Measurements from ENCODE around the gene S100Z.
"Not testable (repeated sequence)": the region's sequence is repeated elsewhere in the genome, so short reads cannot be mapped to it uniquely, and the experiment has no call there.

Gene S100Z

DNA sequence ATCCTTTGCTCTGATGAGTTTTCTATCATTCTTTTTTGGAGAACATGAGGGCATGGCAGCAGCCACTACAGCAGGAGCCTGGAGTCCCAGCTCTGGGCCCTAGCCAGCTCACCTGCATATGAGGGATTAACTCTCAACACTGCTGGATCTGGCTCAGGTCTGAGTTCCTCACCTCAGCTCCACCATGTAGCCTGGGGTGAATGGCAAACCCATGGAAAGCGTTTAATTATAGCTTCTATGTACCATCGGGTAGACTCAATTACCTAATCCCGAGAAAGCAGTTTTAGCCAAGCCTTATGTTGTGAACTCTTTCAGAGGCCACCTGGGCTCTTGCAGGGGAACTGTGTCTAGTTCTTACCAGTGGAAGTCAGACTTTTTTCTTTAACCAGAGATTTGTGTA lies 3.9 kb upstream of the S100Z start:
- no peaks in the 10 kb centered on the region for H3K36me3 ChIP-seq (ENCODE audit: insufficient read depth, low read length)
- no peaks in the 10 kb centered on the region for H3K27me3 ChIP-seq (ENCODE audit: insufficient read depth, low read length)
- no peaks in the 10 kb centered on the region for H3K9me3 ChIP-seq (ENCODE audit: low read length)
- no peaks in the 10 kb centered on the region for H3K4me1 ChIP-seq (ENCODE audit: insufficient read depth, low read length)
- H2AFZ ChIP-seq (ENCODE audit: low read depth, low read length): no peak overlapping the region
- H3K4me3 ChIP-seq (ENCODE audit: low read length): no peak overlapping the region

GRCh38 chr5:76850543-76851145 lies 830 bp downstream of the S100Z start:
- no peaks in the 10 kb centered on the region for H3K36me3 ChIP-seq (ENCODE audit: insufficient read depth, low read length)
- H2AFZ ChIP-seq (ENCODE audit: low read depth, low read length): no peak overlapping the region
- H3K9me3 ChIP-seq (ENCODE audit: low read length): no peaks in the 10 kb centered on the region
- no peak overlapping the region for H3K4me3 ChIP-seq (ENCODE audit: low read length)
- no peaks in the 10 kb centered on the region for H3K4me1 ChIP-seq (ENCODE audit: insufficient read depth, low read length)
- peaks cover 4% of the 10 kb centered on the region for H3K27me3 ChIP-seq (ENCODE audit: insufficient read depth, low read length)

DNA sequence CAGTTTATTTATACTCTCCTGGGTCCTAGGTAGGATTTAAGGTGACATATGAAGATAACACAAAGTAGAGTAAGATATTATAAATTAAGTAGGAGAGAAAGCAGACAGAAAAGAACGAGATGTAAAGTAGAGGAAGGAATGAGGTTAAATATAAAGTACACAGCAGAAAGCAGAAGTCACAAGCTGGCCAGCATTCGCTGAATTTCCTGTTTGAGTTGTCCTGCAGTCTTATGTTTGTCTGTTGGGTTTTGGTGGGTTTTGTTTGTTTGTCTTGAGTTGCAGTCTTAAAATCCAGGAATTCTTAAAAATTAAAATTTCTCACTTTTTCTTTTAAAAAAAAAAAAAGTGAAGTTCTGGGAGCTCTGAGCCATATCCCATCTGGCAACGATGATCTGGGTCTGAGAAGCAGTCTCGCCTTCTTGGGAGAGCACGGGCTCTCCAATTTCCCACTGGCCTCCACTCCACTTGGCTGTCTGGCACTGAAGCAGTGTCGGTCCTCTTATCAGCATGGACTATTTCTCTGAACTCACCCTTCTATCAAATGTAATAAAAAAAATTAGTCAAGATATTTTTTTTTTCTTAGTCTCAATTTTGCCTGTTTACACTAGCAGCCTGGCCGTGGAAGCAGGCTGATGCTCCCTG lies 2.0 kb downstream of the S100Z start:
- no peak overlapping the region for H2AFZ ChIP-seq (ENCODE audit: low read depth, low read length)

DNA sequence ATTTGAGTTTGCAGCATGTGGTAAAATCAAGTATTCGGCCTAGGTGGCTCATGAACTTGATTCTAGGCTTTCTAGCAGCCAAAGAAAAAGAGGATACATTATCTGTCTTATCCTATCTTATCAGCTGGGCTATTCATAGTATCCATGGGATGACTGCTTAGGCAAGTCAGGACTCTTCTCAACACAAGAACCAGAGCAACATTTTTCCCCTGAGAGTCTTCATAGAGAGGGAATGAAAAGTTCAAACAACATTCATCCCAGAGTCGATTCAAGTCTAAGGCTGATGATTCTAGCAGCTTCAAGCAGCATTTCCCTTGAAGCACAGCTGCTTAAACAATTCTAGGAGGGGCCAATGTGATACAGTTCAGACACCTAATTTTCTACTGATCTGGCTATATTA lies 3.0 kb downstream of the S100Z start:
- no peaks in the 10 kb centered on the region for H3K9me3 ChIP-seq (ENCODE audit: low read length)
- H3K4me3 ChIP-seq (ENCODE audit: low read length): no peak overlapping the region
- no peaks in the 10 kb centered on the region for H3K36me3 ChIP-seq (ENCODE audit: insufficient read depth, low read length)
- H3K4me1 ChIP-seq (ENCODE audit: insufficient read depth, low read length): no peaks in the 10 kb centered on the region
- no peak overlapping the region for H2AFZ ChIP-seq (ENCODE audit: low read depth, low read length)
- peaks cover 7% of the 10 kb centered on the region for H3K27me3 ChIP-seq (ENCODE audit: insufficient read depth, low read length)

More for the DNA sequence above, 2.0 kb downstream of the S100Z start:
- no peak overlapping the region for H3K4me3 ChIP-seq (ENCODE audit: low read length)
- H3K27me3 ChIP-seq (ENCODE audit: insufficient read depth, low read length): peaks cover 7% of the 10 kb centered on the region
- no peaks in the 10 kb centered on the region for H3K4me1 ChIP-seq (ENCODE audit: insufficient read depth, low read length)
- H3K9me3 ChIP-seq (ENCODE audit: low read length): no peaks in the 10 kb centered on the region
- H3K36me3 ChIP-seq (ENCODE audit: insufficient read depth, low read length): no peaks in the 10 kb centered on the region

GRCh38 chr5:76853741-76854140 lies 3.9 kb downstream of the S100Z start:
- H3K4me1 ChIP-seq (ENCODE audit: insufficient read depth, low read length); H2AFZ ChIP-seq (ENCODE audit: low read depth, low read length); H3K4me3 ChIP-seq (ENCODE audit: low read length); H3K36me3 ChIP-seq (ENCODE audit: insufficient read depth, low read length); H3K9me3 ChIP-seq (ENCODE audit: low read length); H3K27me3 ChIP-seq (ENCODE audit: insufficient read depth, low read length): not testable (repeated sequence)

- Histone ChIP-seq H2AFZ (ENCODE audit: low read depth, low read length) (no peak overlapping the region), H3K4me1 (ENCODE audit: insufficient read depth, low read length) (no peaks in the 10 kb centered on the region), H3K9me3 (ENCODE audit: low read length) (no peaks in the 10 kb centered on the region), H3K4me3 (ENCODE audit: low read length) (no peak overlapping the region), H3K27me3 (ENCODE audit: insufficient read depth, low read length) (peaks cover 7% of the 10 kb centered on the region), H3K36me3 (ENCODE audit: insufficient read depth, low read length) (no peaks in the 10 kb centered on the region)
These were observed 4.8 kb downstream of the S100Z start for GRCh38 chr5:76854644-76855043.

- not testable (repeated sequence) for H3K9me3 ChIP-seq (ENCODE audit: low read length); H3K27me3 ChIP-seq (ENCODE audit: insufficient read depth, low read length); H3K4me1 ChIP-seq (ENCODE audit: insufficient read depth, low read length); H2AFZ ChIP-seq (ENCODE audit: low read depth, low read length); H3K4me3 ChIP-seq (ENCODE audit: low read length); H3K36me3 ChIP-seq (ENCODE audit: insufficient read depth, low read length)
These were observed 5.7 kb downstream of the S100Z start for GRCh38 chr5:76855501-76855900.

DNA sequence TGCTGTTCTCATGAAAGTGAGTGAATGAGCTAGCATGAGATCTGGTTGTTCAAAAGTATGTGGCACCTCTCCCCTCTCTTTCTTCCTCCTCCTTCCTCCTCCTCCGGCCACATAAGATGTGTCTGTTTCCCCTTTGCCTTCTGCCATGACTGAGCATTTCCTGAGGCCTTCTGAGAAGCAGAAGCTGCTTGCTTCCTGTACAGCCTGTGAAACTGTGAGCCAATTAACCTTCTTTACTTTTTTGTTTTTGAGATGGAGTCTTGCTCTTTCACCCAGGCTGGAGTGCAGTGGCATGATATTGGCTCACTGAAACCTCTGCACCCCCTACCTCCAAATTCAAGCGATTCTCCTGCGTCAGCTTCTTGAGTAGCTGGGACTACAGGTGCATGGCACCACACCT lies 6.1 kb downstream of the S100Z start:
- peaks cover 7% of the 10 kb centered on the region for H3K27me3 ChIP-seq (ENCODE audit: insufficient read depth, low read length)
- no peak overlapping the region for H3K4me3 ChIP-seq (ENCODE audit: low read length)
- H3K36me3 ChIP-seq (ENCODE audit: insufficient read depth, low read length): no peaks in the 10 kb centered on the region
- H2AFZ ChIP-seq (ENCODE audit: low read depth, low read length): no peak overlapping the region
- no peaks in the 10 kb centered on the region for H3K9me3 ChIP-seq (ENCODE audit: low read length)
- no peaks in the 10 kb centered on the region for H3K4me1 ChIP-seq (ENCODE audit: insufficient read depth, low read length)

DNA sequence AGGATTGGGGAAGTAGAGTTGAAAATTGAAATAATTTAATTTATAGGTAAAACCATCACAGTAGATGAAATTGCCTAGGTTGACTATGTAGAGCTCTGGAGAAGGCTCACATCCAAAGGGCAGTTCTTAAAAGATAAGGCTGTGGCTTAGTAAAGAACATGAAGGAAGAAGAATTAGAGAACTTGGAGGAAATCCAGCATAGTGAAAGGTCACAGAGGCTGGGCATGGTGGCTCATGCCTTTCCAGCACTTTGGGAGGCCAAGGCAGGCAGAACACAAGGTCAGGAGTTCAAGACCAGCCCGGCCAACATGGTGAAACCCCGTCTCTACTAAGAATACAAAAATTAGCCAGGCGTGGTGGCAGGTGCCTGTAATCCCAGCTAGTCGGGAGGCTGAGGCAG lies 7.0 kb downstream of the S100Z start:
- H3K27me3 ChIP-seq (ENCODE audit: insufficient read depth, low read length); H3K9me3 ChIP-seq (ENCODE audit: low read length); H2AFZ ChIP-seq (ENCODE audit: low read depth, low read length); H3K4me1 ChIP-seq (ENCODE audit: insufficient read depth, low read length); H3K36me3 ChIP-seq (ENCODE audit: insufficient read depth, low read length); H3K4me3 ChIP-seq (ENCODE audit: low read length): not testable (repeated sequence)

DNA sequence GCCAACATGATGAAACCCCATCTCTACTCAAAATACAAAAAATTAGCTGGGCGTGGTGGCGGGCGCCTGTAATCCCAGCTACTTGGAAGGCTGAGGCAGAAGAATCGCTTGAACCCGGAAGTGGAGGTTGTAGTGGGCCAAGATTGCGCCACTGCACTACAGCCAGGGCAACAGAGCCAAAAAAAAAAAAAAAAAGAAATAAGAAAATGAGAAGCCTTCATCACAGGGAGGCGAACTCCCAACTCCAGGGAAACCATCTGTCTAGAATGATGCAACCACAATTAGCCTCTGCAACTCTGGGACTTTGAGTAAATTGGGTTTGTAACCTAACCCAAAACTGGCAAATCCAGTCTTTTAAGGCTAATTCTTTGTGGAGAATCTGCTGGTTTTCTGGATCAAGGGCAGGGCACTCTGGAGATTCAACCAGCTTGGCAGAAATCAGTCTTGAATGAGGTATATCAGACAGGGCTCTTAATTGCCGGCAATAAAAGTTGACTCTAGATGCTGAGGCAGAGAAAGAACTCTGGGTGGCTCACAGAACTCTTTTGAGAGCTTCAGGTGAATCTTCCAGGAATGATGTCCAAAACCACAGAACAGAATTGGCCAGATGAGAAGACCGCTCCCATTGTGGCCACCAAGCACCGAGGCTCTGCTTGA lies 9.9 kb downstream of the S100Z start:
- H3K4me3 ChIP-seq (ENCODE audit: low read length): no peak overlapping the region
- no peaks in the 10 kb centered on the region for H3K4me1 ChIP-seq (ENCODE audit: insufficient read depth, low read length)
- H3K36me3 ChIP-seq (ENCODE audit: insufficient read depth, low read length): no peaks in the 10 kb centered on the region
- H3K27me3 ChIP-seq (ENCODE audit: insufficient read depth, low read length): peaks cover 3% of the 10 kb centered on the region
- no peak overlapping the region for H2AFZ ChIP-seq (ENCODE audit: low read depth, low read length)
- H3K9me3 ChIP-seq (ENCODE audit: low read length): no peaks in the 10 kb centered on the region

- Histone ChIP-seq H3K36me3 (ENCODE audit: insufficient read depth, low read length) (no peaks in the 10 kb centered on the region), H3K9me3 (ENCODE audit: low read length) (no peaks in the 10 kb centered on the region), H3K4me3 (ENCODE audit: low read length) (no peak overlapping the region), H2AFZ (ENCODE audit: low read depth, low read length) (no peak overlapping the region), H3K27me3 (ENCODE audit: insufficient read depth, low read length) (no peaks in the 10 kb centered on the region), H3K4me1 (ENCODE audit: insufficient read depth, low read length) (no peaks in the 10 kb centered on the region)
These were observed 11.8 kb downstream of the S100Z start for GRCh38 chr5:76861612-76862011.

GRCh38 chr5:76863001-76863400 lies 13.2 kb downstream of the S100Z start:
- peaks cover 6% of the 10 kb centered on the region for H3K4me1 ChIP-seq (ENCODE audit: insufficient read depth, low read length)
- no peak overlapping the region for H2AFZ ChIP-seq (ENCODE audit: low read depth, low read length)
- no peaks in the 10 kb centered on the region for H3K9me3 ChIP-seq (ENCODE audit: low read length)
- H3K36me3 ChIP-seq (ENCODE audit: insufficient read depth, low read length): no peaks in the 10 kb centered on the region
- no peaks in the 10 kb centered on the region for H3K27me3 ChIP-seq (ENCODE audit: insufficient read depth, low read length)
- H3K4me3 ChIP-seq (ENCODE audit: low read length): no peak overlapping the region

DNA sequence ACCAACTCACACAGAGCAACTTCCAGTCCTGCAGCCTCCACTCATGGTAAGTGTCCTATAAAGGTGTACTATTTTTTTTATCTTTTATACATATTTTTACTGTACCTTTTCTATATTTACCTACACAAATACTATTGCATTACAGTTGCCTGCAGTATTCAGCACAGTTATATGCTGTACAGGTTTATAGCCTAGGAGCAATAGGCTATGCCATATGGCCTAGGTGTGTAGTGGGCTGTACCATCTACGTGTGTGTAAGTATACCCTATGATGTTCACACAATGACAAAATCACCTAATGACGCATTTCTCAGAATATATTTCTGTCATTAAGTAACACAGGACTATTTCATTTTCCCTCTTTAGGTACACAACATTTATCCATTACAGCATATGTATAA lies 16.7 kb downstream of the S100Z start:
- Histone ChIP-seq H2AFZ (ENCODE audit: low read depth, low read length) (no peak overlapping the region), H3K27me3 (ENCODE audit: insufficient read depth, low read length) (no peaks in the 10 kb centered on the region), H3K4me1 (ENCODE audit: insufficient read depth, low read length) (peaks cover 6% of the 10 kb centered on the region), H3K9me3 (ENCODE audit: low read length) (no peaks in the 10 kb centered on the region), H3K36me3 (ENCODE audit: insufficient read depth, low read length) (no peaks in the 10 kb centered on the region), H3K4me3 (ENCODE audit: low read length) (no peak overlapping the region)

- Histone ChIP-seq H3K9me3 (ENCODE audit: low read length) (no peaks in the 10 kb centered on the region), H3K36me3 (ENCODE audit: insufficient read depth, low read length) (no peaks in the 10 kb centered on the region), H3K27me3 (ENCODE audit: insufficient read depth, low read length) (no peaks in the 10 kb centered on the region), H2AFZ (ENCODE audit: low read depth, low read length) (no peak overlapping the region), H3K4me1 (ENCODE audit: insufficient read depth, low read length) (peaks cover 6% of the 10 kb centered on the region), H3K4me3 (ENCODE audit: low read length) (no peak overlapping the region)
These were observed 17.2 kb downstream of the S100Z start for GRCh38 chr5:76867038-76867437.

Data from neuron (in vitro differentiated cells).